ENCODE measurements around the gene ZP3.
A peak's percentile ranks its signal among the peaks of the same experiment; 100 is the strongest.
"Not testable (repeated sequence)": the region's sequence is repeated elsewhere in the genome, so short reads cannot be mapped to it uniquely, and the experiment has no call there.

The ZP3 gene

DNA sequence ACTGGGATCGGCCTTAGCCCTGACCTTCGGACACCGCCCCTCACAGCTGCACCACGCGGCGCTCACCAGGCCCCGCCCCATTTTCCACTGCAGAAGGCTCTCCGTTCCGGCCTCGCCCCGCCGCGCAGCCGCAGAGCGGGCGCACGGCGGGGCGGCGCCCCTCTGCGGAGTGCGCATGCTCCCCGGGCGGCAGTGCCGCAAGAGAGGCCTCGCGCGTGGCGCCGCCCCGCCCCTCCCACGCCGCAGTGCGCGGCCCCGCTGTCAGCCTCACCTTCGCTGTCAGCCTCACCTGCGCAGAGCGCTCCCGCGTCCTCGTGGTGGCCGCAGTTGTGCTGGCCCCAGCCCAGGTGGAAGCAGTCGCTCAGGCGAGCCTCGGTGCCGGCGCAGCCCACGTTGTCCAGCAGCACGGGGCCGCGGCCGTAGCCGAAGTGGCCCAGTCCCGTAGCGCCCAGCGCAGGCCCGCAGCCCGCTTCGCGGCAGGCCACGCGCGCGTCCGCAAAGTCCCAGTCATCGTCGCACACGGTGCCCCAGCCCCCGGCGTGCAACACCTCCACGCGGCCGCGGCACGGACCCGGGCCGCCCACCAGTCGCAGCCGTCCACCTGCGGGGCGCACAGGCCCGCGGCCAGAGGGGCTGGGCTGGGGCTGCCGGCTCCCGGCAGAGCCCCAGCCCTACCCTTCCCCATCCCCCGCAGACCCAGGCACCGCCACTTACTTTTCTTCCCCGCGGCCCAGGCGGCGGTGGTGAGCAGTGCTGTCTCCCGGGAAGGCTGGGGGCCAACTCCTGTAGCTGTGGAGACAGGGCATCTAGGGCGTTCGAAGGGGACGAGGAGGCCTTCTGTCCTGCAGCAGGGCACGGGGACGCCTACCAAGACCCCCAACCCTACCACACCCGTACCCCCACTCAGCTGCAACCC, 31.4 kb upstream of the ZP3 start:
- Histone ChIP-seq H3K9me3 (ENCODE audit: control insufficient read depth in 2 of 2, low read length in 2 of 2) (no peaks in the 10 kb centered on the region), H3K9ac (ENCODE audit: low read length in 2 of 2) (peak overlapping the region; percentile 64 to 74), H3K4me1 (ENCODE audit: control insufficient read depth, insufficient read depth, low read length) (peaks cover 37% of the 10 kb centered on the region), H3K27me3 (ENCODE audit: control insufficient read depth in 1 of 2, insufficient read depth in 2 of 2, low read length in 2 of 2) (no peaks in the 10 kb centered on the region), H3K27ac (ENCODE audit: low read length) (peak overlapping the region; percentile 58), H3K36me3 (ENCODE audit: control insufficient read depth in 2 of 2, insufficient read depth in 2 of 2, low read length in 2 of 2) (no peaks in the 10 kb centered on the region), H3K4me3 (ENCODE audit: low read length in 2 of 2) (peak overlapping the region; percentile 78 to 85)

GRCh38 chr7:76394957-76395356, 29.8 kb upstream of the ZP3 start:
- Histone ChIP-seq H3K9ac (ENCODE audit: low read length in 2 of 2) (no peak overlapping the region), H3K36me3 (ENCODE audit: control insufficient read depth in 2 of 2, insufficient read depth in 2 of 2, low read length in 2 of 2) (no peaks in the 10 kb centered on the region), H3K27me3 (ENCODE audit: control insufficient read depth in 1 of 2, insufficient read depth in 2 of 2, low read length in 2 of 2) (no peaks in the 10 kb centered on the region), H3K9me3 (ENCODE audit: control insufficient read depth in 2 of 2, low read length in 2 of 2) (no peaks in the 10 kb centered on the region), H3K4me1 (ENCODE audit: control insufficient read depth, insufficient read depth, low read length) (peaks cover 28% of the 10 kb centered on the region), H3K4me3 (ENCODE audit: low read length in 2 of 2) (no peak overlapping the region), H3K27ac (ENCODE audit: low read length) (no peak overlapping the region)

GRCh38 chr7:76395605-76395964, 29.2 kb upstream of the ZP3 start:
- H3K9ac ChIP-seq (ENCODE audit: low read length in 2 of 2); H3K36me3 ChIP-seq (ENCODE audit: control insufficient read depth in 2 of 2, insufficient read depth in 2 of 2, low read length in 2 of 2); H3K27me3 ChIP-seq (ENCODE audit: control insufficient read depth in 1 of 2, insufficient read depth in 2 of 2, low read length in 2 of 2); H3K4me3 ChIP-seq (ENCODE audit: low read length in 2 of 2); H3K27ac ChIP-seq (ENCODE audit: low read length); H3K9me3 ChIP-seq (ENCODE audit: control insufficient read depth in 2 of 2, low read length in 2 of 2): not testable (repeated sequence)
- H3K4me1 ChIP-seq (ENCODE audit: control insufficient read depth, insufficient read depth, low read length) = peaks cover 28% of the 10 kb centered on the region

DNA sequence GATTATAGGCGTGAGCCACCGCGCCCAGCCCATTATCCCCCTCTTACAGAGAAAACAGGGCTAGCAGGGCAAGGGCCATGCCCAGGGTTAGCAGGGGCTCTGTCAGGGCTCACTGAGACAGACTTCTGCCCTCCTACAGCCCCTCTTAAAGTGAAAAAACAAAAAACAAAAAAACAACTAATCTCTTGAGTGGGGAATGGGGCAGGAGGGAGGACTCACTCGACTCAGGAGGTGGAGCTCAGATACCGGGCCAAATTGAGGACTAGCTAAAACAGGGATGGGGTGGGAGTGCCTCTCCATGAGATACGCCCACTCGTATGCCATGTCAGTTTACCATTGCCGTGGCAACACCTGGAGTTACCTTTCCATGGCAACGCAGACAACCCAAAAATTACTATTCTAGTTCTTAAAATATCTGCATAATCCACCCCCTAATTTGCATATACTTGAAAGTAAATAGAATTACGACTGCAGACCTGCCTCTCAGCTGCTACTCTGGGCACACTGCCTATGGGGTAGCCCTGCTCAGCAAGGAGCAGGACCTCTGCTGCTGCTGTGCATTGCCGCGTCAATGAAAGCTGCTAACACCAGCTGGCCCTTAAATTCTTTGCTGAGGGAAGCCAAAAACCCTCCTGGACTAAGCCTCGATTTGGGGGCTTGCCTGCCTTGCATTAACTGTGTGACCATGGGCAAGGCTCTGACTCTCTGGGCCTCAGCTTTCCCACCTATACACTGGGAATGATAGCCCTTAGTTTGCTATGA, 28.6 kb upstream of the ZP3 start:
- Histone ChIP-seq H3K27ac (ENCODE audit: low read length) (peak overlapping the region; percentile 18), H3K4me3 (ENCODE audit: low read length in 2 of 2) (no peak overlapping the region), H3K27me3 (ENCODE audit: control insufficient read depth in 1 of 2, insufficient read depth in 2 of 2, low read length in 2 of 2) (no peaks in the 10 kb centered on the region), H3K36me3 (ENCODE audit: control insufficient read depth in 2 of 2, insufficient read depth in 2 of 2, low read length in 2 of 2) (no peaks in the 10 kb centered on the region), H3K4me1 (ENCODE audit: control insufficient read depth, insufficient read depth, low read length) (peaks cover 28% of the 10 kb centered on the region), H3K9me3 (ENCODE audit: control insufficient read depth in 2 of 2, low read length in 2 of 2) (no peaks in the 10 kb centered on the region), H3K9ac (ENCODE audit: low read length in 2 of 2) (no peak overlapping the region)

DNA sequence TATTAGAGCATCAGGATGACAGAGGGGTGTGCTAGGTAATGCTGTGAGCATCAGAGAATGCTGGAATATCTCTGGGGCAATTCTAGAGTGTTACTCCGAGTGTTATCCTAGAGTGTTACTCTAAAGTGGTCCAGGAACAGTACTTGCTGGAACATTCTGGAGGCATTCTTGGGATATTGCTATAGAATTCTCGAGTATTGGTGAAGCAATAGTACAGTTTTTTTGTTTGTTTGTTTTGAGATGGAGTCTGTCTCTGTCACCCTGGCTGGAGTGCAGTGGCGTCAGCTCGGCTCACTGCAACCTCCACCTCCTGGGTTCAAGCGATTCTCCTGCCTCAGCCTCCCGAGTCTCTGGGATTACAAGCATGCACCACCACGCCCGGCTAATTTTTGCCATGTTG, 27.9 kb upstream of the ZP3 start:
- no peaks in the 10 kb centered on the region for H3K9me3 ChIP-seq (ENCODE audit: control insufficient read depth in 2 of 2, low read length in 2 of 2)
- peak overlapping the region; percentile 18 for H3K27ac ChIP-seq (ENCODE audit: low read length)
- H3K4me1 ChIP-seq (ENCODE audit: control insufficient read depth, insufficient read depth, low read length) = peaks cover 28% of the 10 kb centered on the region
- H3K27me3 ChIP-seq (ENCODE audit: control insufficient read depth in 1 of 2, insufficient read depth in 2 of 2, low read length in 2 of 2) = no peaks in the 10 kb centered on the region
- H3K36me3 ChIP-seq (ENCODE audit: control insufficient read depth in 2 of 2, insufficient read depth in 2 of 2, low read length in 2 of 2) = no peaks in the 10 kb centered on the region
- H3K4me3 ChIP-seq (ENCODE audit: low read length in 2 of 2) = peak overlapping the region; percentile 57 to 75
- no peak overlapping the region for H3K9ac ChIP-seq (ENCODE audit: low read length in 2 of 2)

DNA sequence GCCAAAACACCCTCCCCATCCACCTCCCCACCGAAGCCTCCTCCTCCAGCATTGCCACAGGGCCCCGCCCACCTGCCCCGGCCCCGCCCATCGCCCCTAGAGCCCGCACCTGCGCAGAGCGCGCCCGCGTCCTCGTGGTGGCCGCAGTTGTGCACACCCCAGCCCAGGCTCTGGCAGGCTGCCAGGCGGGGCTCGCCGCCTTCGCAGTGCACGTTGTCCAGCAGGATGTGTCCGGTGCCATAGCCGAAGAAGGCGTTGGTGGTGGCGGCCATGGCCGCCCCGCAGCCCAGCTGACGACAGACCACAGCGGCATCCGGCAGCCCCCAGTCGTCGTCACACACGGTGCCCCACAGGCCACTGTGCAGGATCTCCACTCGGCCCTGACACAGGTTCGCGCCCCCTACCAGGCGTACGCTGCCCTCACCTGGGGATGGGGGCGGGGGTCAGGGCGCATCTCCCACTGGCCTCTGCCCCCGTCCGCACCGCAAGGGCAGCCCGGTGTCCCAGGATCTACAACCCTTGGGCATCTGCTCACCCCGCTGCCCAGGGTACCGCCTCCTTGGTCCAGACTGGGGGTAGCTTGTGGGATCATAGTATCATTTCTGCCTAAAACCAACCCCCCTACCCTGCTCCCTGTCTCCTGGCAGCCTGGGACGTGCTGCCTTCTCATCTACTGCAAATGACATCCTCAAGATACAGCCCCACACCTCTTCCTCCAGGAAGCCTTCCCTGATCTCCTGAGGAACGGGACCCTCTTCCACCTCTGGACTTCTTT, 27.2 kb upstream of the ZP3 start:
- peak overlapping the region in 1 of 2 donors; percentile 37 for H3K9ac ChIP-seq (ENCODE audit: low read length in 2 of 2)
- peak overlapping the region; percentile 11 for H3K27ac ChIP-seq (ENCODE audit: low read length)

GRCh38 chr7:76400248-76400647, 24.5 kb upstream of the ZP3 start:
- Histone ChIP-seq H3K27ac (ENCODE audit: low read length) (no peak overlapping the region), H3K4me3 (ENCODE audit: low read length in 2 of 2) (no peak overlapping the region), H3K9me3 (ENCODE audit: control insufficient read depth in 2 of 2, low read length in 2 of 2) (no peaks in the 10 kb centered on the region), H3K9ac (ENCODE audit: low read length in 2 of 2) (no peak overlapping the region), H3K27me3 (ENCODE audit: control insufficient read depth in 1 of 2, insufficient read depth in 2 of 2, low read length in 2 of 2) (no peaks in the 10 kb centered on the region), H3K36me3 (ENCODE audit: control insufficient read depth in 2 of 2, insufficient read depth in 2 of 2, low read length in 2 of 2) (no peaks in the 10 kb centered on the region), H3K4me1 (ENCODE audit: control insufficient read depth, insufficient read depth, low read length) (peaks cover 15% of the 10 kb centered on the region)

More for the DNA sequence above, 27.2 kb upstream of the ZP3 start:
- Histone ChIP-seq H3K36me3 (ENCODE audit: control insufficient read depth in 2 of 2, insufficient read depth in 2 of 2, low read length in 2 of 2) (no peaks in the 10 kb centered on the region), H3K4me3 (ENCODE audit: low read length in 2 of 2) (peak overlapping the region; percentile 57 to 75), H3K4me1 (ENCODE audit: control insufficient read depth, insufficient read depth, low read length) (peaks cover 26% of the 10 kb centered on the region), H3K27me3 (ENCODE audit: control insufficient read depth in 1 of 2, insufficient read depth in 2 of 2, low read length in 2 of 2) (no peaks in the 10 kb centered on the region), H3K9me3 (ENCODE audit: control insufficient read depth in 2 of 2, low read length in 2 of 2) (no peaks in the 10 kb centered on the region)

DNA sequence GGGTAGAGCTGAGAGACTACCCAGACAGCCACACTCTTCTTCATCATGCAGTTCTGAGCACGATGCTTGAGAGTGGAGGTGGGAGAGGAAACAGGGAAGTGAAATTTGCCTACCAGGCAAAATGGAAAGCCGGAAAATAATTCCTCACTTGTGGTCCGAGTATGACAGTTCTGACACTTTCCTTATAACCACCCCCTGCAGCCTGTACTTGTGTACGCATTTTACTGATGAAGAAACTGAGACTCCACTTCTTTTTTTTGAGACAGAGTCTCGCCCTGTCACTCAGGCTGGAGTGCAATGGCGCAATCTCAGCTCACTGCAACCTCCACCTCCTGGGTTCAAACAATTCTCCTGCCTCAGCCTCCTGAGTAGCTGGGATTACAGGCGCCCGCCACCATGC, 21.7 kb upstream of the ZP3 start:
- not testable (repeated sequence) for H3K9ac ChIP-seq (ENCODE audit: low read length in 2 of 2); H3K4me3 ChIP-seq (ENCODE audit: low read length in 2 of 2); H3K9me3 ChIP-seq (ENCODE audit: control insufficient read depth in 2 of 2, low read length in 2 of 2); H3K27ac ChIP-seq (ENCODE audit: low read length); H3K36me3 ChIP-seq (ENCODE audit: control insufficient read depth in 2 of 2, insufficient read depth in 2 of 2, low read length in 2 of 2); H3K27me3 ChIP-seq (ENCODE audit: control insufficient read depth in 1 of 2, insufficient read depth in 2 of 2, low read length in 2 of 2); H3K4me1 ChIP-seq (ENCODE audit: control insufficient read depth, insufficient read depth, low read length)

DNA sequence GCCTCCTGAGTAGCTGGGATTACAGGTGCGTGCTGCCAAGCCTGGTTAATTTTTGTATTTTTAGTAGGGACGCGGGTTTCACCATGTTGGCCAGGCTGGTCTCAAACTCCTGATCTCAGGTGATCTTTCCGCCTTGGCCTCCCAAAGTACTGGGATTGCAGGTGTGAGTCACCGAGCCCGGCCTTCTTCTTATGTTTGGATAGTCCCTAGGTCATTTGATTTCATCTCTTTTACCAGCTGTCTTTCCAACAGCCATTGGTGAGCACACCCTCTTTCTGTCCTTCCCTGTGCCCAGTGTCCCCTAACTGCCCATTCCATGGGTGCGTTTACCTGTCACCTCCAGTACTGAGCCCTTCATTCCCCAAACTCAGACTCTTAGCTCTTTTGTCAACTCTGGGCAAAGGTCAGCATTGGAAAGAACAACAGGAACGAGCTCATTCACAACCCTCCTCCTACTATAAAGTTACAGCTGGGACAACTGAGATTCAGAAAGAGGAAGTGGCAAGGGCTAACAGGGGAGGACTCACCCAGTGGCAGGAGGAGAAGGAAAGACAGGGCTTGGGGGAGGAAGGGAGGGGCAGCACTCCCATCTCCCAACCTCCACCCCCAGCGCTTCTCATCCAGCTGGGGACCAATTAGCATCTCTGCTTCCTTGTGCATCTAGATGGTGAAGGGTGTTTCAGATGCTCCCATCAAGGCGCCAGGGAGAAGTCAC, 20.8 kb upstream of the ZP3 start:
- H3K4me3 ChIP-seq (ENCODE audit: low read length in 2 of 2) = no peak overlapping the region
- no peaks in the 10 kb centered on the region for H3K9me3 ChIP-seq (ENCODE audit: control insufficient read depth in 2 of 2, low read length in 2 of 2)
- no peak overlapping the region for H3K9ac ChIP-seq (ENCODE audit: low read length in 2 of 2)
- no peaks in the 10 kb centered on the region for H3K4me1 ChIP-seq (ENCODE audit: control insufficient read depth, insufficient read depth, low read length)
- no peak overlapping the region for H3K27ac ChIP-seq (ENCODE audit: low read length)
- H3K36me3 ChIP-seq (ENCODE audit: control insufficient read depth in 2 of 2, insufficient read depth in 2 of 2, low read length in 2 of 2) = no peaks in the 10 kb centered on the region
- no peaks in the 10 kb centered on the region for H3K27me3 ChIP-seq (ENCODE audit: control insufficient read depth in 1 of 2, insufficient read depth in 2 of 2, low read length in 2 of 2)

GRCh38 chr7:76405738-76406137, 19.0 kb upstream of the ZP3 start:
- Histone ChIP-seq H3K9me3 (ENCODE audit: control insufficient read depth in 2 of 2, low read length in 2 of 2) (no peaks in the 10 kb centered on the region), H3K36me3 (ENCODE audit: control insufficient read depth in 2 of 2, insufficient read depth in 2 of 2, low read length in 2 of 2) (no peaks in the 10 kb centered on the region), H3K4me1 (ENCODE audit: control insufficient read depth, insufficient read depth, low read length) (no peaks in the 10 kb centered on the region), H3K27me3 (ENCODE audit: control insufficient read depth in 1 of 2, insufficient read depth in 2 of 2, low read length in 2 of 2) (no peaks in the 10 kb centered on the region), H3K27ac (ENCODE audit: low read length) (no peak overlapping the region), H3K4me3 (ENCODE audit: low read length in 2 of 2) (no peak overlapping the region), H3K9ac (ENCODE audit: low read length in 2 of 2) (no peak overlapping the region)
